ENCODE results near the gene SYVN1. TPM values are rescaled to one million over a fixed set of nuclear protein-coding genes. Genes with fewer than 3 reads are reported as not detected.
A peak's percentile ranks its signal among the peaks of the same experiment; 100 is the strongest.

SYVN1 gene
- total and polyA plus RNA-seq, 10 of the 15 experiments (the other 5 are each of a cell fraction or from before 2014, with no cell fraction given), result 0.79 to 63.6 (median 20.1) TPM

GRCh38 chr11:65134240-65134951 is at the start of gene SYVN1 (continued):
- TF ChIP-seq SREBF2 (IDR thresholded peaks at IDR 0.05; ENCODE audit: low read length) (0 out of 2 replicates have a peak, but pooled peaks have one; percentile 46), BCLAF1 (IDR thresholded peaks at IDR 0.05) (peak; percentile 92), TARDBP (IDR thresholded peaks at IDR 0.05; ENCODE audit: borderline replicate concordance) (no peak; the same call in 1 of the 2 replicates), PAX5 (IDR thresholded peaks at IDR 0.05; ENCODE audit: borderline replicate concordance, low read depth, low read length) (0 out of 2 replicates have a peak, but pooled peaks have one; percentile 27), GABPA (IDR thresholded peaks at IDR 0.05; ENCODE audit: low read depth) (peak; percentile 89), ELK1 (IDR thresholded peaks at IDR 0.05; ENCODE audit: low read depth, low read length) (peak; percentile 30; the same call in 1 of the 2 replicates), E2F4 (IDR thresholded peaks at IDR 0.05; ENCODE audit: low read depth, low read length) (no peak), ZNF687 (IDR thresholded peaks at IDR 0.05) (peak; percentile 78; the same call in 1 of the 2 replicates), YBX1 (IDR thresholded peaks at IDR 0.05) (no peak), ZSCAN29 (IDR thresholded peaks at IDR 0.05) (peak; percentile 43; the same call in 1 of the 2 replicates), NKRF (conservative IDR thresholded peaks at IDR 0.05) (peak; percentile 93), E4F1 (IDR thresholded peaks at IDR 0.05; ENCODE audit: borderline replicate concordance, partially characterized antibody) (peak; percentile 43), SMAD1 (IDR thresholded peaks at IDR 0.05; ENCODE audit: low read depth, partially characterized antibody) (peak; percentile 56)
